Stimulated activated CD4-positive, alpha-beta T cell treated with anti-CD3 and anti-CD28 coated beads, Interleukin-1b, Interleukin-23, amount 100 ng/mL, for 4 hours (primary cell): ENCODE measurements around the gene ROM1.
"Not testable (repeated sequence)": the region's sequence is repeated elsewhere in the genome, so short reads cannot be mapped to it uniquely, and the experiment has no call there.

Experiments
- DNase-seq, 2 donors: peaks; one replicate each; pipeline ENCODE4 v3.0.0-alpha.2; 2020; ENCODE audit warnings: low read depth in 2 of 2

ROM1 gene

GRCh38 chr11:62608776-62609175 is 4.3 kb upstream of the ROM1 start:
- no peak for DNase-seq

- DNase-seq, result no peak
These were observed 2.7 kb upstream of the ROM1 start for GRCh38 chr11:62610403-62610802.

GRCh38 chr11:62610814-62611704 is 2.0 kb upstream of the ROM1 start:
- DNase-seq, result no peak

GRCh38 chr11:62611705-62612365 is 1.2 kb upstream of the ROM1 start:
- peak in 1 of 2 donors; percentile 48 for DNase-seq

GRCh38 chr11:62613291-62613778 is 278 bp downstream of the ROM1 start:
- DNase-seq, result no peak

GRCh38 chr11:62614275-62614674 is 1.2 kb downstream of the ROM1 start:
- DNase-seq, result peak in 1 of 2 donors; percentile 38

- DNase-seq, result no peak
These were observed 2.5 kb downstream of the ROM1 start for GRCh38 chr11:62615521-62615920.

- not testable (repeated sequence) for DNase-seq
These were observed 3.9 kb downstream of the ROM1 start for GRCh38 chr11:62616957-62617356.

- no peak for DNase-seq
These were observed 8.0 kb downstream of the ROM1 start for GRCh38 chr11:62621027-62621566.

- DNase-seq, result peak; percentile 92 to 96
These were observed 8.8 kb downstream of the ROM1 start, which contains the start of gene B3GAT3 for GRCh38 chr11:62621567-62622470. TSS of gene B3GAT3 (minus strand) at chr11:62621986. CDS start at chr11:62621947, 39 bp downstream.

GRCh38 chr11:62622476-62623089 is 9.5 kb downstream of the ROM1 start:
- no peak for DNase-seq

GRCh38 chr11:62627713-62628112 is 14.7 kb downstream of the ROM1 start:
- no peak for DNase-seq

GRCh38 chr11:62632492-62632891 is 19.4 kb downstream of the ROM1 start:
- no peak for DNase-seq

- DNase-seq, result no peak
These were observed 31.2 kb downstream of the ROM1 start for GRCh38 chr11:62644220-62644619.

- no peak for DNase-seq
These were observed 32.6 kb downstream of the ROM1 start for GRCh38 chr11:62645671-62645945.

- peak; percentile 99 for DNase-seq
These were observed 33.1 kb downstream of the ROM1 start, which contains the start of gene GANAB for GRCh38 chr11:62645946-62646824. TSS of gene GANAB (minus strand) at chr11:62646613. CDS start at chr11:62646599, 14 bp downstream.

GRCh38 chr11:62646825-62647608 is 34.0 kb downstream of the ROM1 start:
- no peak for DNase-seq

- no peak for DNase-seq
These were observed 34.5 kb downstream of the ROM1 start for GRCh38 chr11:62647609-62648005.
